Activated CD8-positive, alpha-beta T cell treated with anti-CD3 and anti-CD28 coated beads for 36 hours (primary cell): ENCODE data around the gene DCAF6. TPM values are rescaled to one million over a fixed set of nuclear protein-coding genes. Genes with fewer than 3 reads are reported as not detected.

Experiments
- ATAC-seq: fragments of 200-7000 bp; cut with Tn5 transposase; one replicate; pipeline ENCODE4 v1.10.0; 2021; ENCODE audit warnings: mild to moderate bottlenecking, moderate library complexity
- CTCF ChIA-PET: fragments of 350-600 bp; sonication (Branson Sonifier 250); formaldehyde crosslinking; loops from one replicate; lab custom pipeline; 2021; ENCODE audit warnings: antibody characterized with exemption; lab: Charles Lee
- POLR2A ChIA-PET: fragments of 350-600 bp; sonication (Branson Sonifier 250); formaldehyde crosslinking; loops from one replicate; lab custom pipeline; 2021; ENCODE audit warnings: antibody characterized with exemption; lab: Charles Lee
- DNase-seq: peaks from one replicate; pipeline ENCODE4 v3.0.0-alpha.2; 2020
- H3K27ac Mint-ChIP-seq: one replicate; pipeline ENCODE4 v1.8.0; 2021; ENCODE audit warnings: mild to moderate bottlenecking, mixed read lengths
- H3K27me3 Mint-ChIP-seq: one replicate; pipeline ENCODE4 v1.8.0; 2021; ENCODE audit warnings: mixed read lengths
- H3K36me3 Mint-ChIP-seq: one replicate; pipeline ENCODE4 v1.8.0; 2021; ENCODE audit warnings: low read depth, mixed read lengths
- H3K4me1 Mint-ChIP-seq: one replicate; pipeline ENCODE4 v1.8.0; 2021; ENCODE audit warnings: low read depth, mixed read lengths
- H3K4me3 Mint-ChIP-seq: one replicate; pipeline ENCODE4 v1.8.0; 2021; ENCODE audit warnings: mild to moderate bottlenecking, moderate library complexity, mixed read lengths
- H3K9me3 Mint-ChIP-seq: one replicate; pipeline ENCODE4 v1.8.0; 2021; ENCODE audit warnings: mixed read lengths
- intact Hi-C: fragments of 100-400 bp; cut with micrococcal nuclease; formaldehyde crosslinking; loops from one replicate; pipeline ENCODE4 v1.10.0; 2022
- total RNA-seq, 2 experiments: library from RNA; stranded (reverse); gene quantifications; one replicate each; pipeline ENCODE4 v1.2.3, GENCODE V29; 2021
- TF ChIP-seq, protein P1 (sequence below): fragments of 200-600 bp; IDR thresholded peaks from one replicate; pipeline ENCODE4 v1.8.0; 2022; ENCODE audit warnings: antibody characterized with exemption, mild to moderate bottlenecking

The DCAF6 gene
- total RNA-seq, 2 experiments from 2014 or later = 21.6 to 22.6 TPM

GRCh38 chr1:168096296-168097165 is 160.0 kb downstream of the DCAF6 start:
- Mint-ChIP-seq H3K27me3 (no peaks in the 10 kb centered on the region), H3K36me3 (no peaks in the 10 kb centered on the region)

DNA sequence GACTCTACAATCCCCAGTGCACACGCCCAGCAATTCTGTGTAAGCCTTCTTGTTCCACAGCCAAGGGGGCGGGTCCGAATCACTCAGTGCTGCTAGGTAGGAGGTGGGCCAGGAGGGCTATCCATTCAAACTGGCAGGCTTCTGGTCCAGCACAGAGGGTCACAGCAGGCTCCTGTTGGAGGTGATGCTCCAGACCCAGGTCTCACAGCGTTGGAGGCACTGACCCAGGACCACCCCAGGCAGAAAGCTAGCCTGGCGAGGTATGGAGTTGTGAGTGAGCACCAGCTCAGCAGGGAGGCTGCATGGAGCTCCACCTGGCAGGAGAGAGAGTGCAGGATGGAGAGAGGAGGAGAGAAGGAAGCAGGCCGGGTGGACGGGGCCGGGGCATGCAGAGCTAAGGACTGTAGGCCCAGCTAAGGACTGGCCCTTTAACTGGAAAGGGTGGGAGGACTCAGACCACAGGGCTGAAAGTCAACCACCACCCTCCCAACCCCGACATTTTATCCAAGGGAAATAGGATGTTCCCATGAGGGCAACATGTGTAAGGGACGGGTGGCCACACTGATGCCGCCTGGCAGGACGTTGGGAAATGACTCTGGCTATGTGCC is 161.5 kb downstream of the DCAF6 start:
- CTCF ChIA-PET = no interaction called here
- TF ChIP-seq, protein P1, sequence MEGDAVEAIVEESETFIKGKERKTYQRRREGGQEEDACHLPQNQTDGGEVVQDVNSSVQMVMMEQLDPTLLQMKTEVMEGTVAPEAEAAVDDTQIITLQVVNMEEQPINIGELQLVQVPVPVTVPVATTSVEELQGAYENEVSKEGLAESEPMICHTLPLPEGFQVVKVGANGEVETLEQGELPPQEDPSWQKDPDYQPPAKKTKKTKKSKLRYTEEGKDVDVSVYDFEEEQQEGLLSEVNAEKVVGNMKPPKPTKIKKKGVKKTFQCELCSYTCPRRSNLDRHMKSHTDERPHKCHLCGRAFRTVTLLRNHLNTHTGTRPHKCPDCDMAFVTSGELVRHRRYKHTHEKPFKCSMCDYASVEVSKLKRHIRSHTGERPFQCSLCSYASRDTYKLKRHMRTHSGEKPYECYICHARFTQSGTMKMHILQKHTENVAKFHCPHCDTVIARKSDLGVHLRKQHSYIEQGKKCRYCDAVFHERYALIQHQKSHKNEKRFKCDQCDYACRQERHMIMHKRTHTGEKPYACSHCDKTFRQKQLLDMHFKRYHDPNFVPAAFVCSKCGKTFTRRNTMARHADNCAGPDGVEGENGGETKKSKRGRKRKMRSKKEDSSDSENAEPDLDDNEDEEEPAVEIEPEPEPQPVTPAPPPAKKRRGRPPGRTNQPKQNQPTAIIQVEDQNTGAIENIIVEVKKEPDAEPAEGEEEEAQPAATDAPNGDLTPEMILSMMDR = no peak
- ATAC-seq (no peak), DNase-seq (no peak)
- no peaks in the 10 kb centered on the region for H3K36me3 Mint-ChIP-seq
- no peaks in the 10 kb centered on the region for H3K9me3 Mint-ChIP-seq
- H3K27me3 Mint-ChIP-seq = no peaks in the 10 kb centered on the region
- no peaks in the 10 kb centered on the region for H3K4me1 Mint-ChIP-seq
- H3K4me3 Mint-ChIP-seq = no peak overlapping the region
- H3K27ac Mint-ChIP-seq = no peak overlapping the region
- intact Hi-C loops = no loop called here
- POLR2A ChIA-PET = no interaction called here

More at GRCh38 chr1:168096296-168097165, 160.0 kb downstream of the DCAF6 start:
- TF ChIP-seq, protein P1 = no peak
- H3K4me1 Mint-ChIP-seq = no peaks in the 10 kb centered on the region
- H3K4me3 Mint-ChIP-seq = no peak overlapping the region
- POLR2A ChIA-PET = no interaction called here
- CTCF ChIA-PET = interaction anchor here (0.6 to 5.9 kb wide), 3 partner anchors 11 to 48 kb away, joined by 3 to 45 read pairs (median 3); no protein-coding TSS in a partner anchor
- ATAC-seq (no peak), DNase-seq (no peak)
- intact Hi-C loops = no loop called here
- H3K9me3 Mint-ChIP-seq = no peaks in the 10 kb centered on the region
- no peak overlapping the region for H3K27ac Mint-ChIP-seq

- ChIA-PET POLR2A (no interaction called here), CTCF (interaction anchor here (8.3 kb wide), 1 partner anchor 15 kb away, joined by 52 read pairs; no protein-coding TSS in a partner anchor)
- Mint-ChIP-seq H3K36me3 (no peaks in the 10 kb centered on the region), H3K9me3 (no peaks in the 10 kb centered on the region), H3K27me3 (no peaks in the 10 kb centered on the region), H3K27ac (no peak overlapping the region), H3K4me3 (no peak overlapping the region), H3K4me1 (no peaks in the 10 kb centered on the region)
- no peak for DNase-seq
- TF ChIP-seq, protein P1 = no peak
- no peak for ATAC-seq
- intact Hi-C loops = no loop called here
Measured at GRCh38 chr1:168098534-168099320, 162.2 kb downstream of the DCAF6 start.

DNA sequence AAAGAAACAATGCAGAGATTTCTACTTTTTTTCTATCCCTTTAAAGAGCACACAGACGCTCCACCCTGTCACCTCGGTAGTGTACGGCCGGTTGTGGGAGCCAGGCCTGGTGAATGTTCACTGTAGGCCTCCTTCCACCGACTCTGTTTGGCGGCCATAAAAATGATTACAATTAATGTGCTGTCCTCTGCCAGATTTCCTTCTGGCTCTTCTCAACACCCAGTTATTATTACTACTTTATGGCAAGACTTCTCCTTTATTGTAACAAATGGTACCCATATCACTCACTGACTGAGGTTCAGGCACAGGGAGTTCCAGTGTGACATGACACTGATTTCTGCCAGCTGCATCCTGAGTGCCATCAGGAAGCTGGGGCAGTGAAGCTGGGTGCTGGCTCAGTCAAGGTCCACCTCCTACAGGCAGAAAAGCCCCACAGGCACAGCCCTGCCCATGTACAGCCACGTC is 162.9 kb downstream of the DCAF6 start:
- Mint-ChIP-seq H3K4me1 (no peaks in the 10 kb centered on the region), H3K27ac (no peak overlapping the region), H3K27me3 (no peaks in the 10 kb centered on the region), H3K4me3 (no peak overlapping the region), H3K36me3 (no peaks in the 10 kb centered on the region), H3K9me3 (no peaks in the 10 kb centered on the region)
- ChIA-PET CTCF (interaction anchor here (8.3 kb wide), 1 partner anchor 16 kb away, joined by 52 read pairs; no protein-coding TSS in a partner anchor), POLR2A (interaction anchor here (1.2 kb wide), 1 partner anchor 42 kb away, joined by 4 read pairs; no protein-coding TSS in a partner anchor)
- ATAC-seq = no peak
- intact Hi-C loops = no loop called here
- TF ChIP-seq, protein P1 = no peak
- no peak for DNase-seq
